T-cell (primary cell): ENCODE data around the gene PPP2R3C. TPM values are rescaled to one million over a fixed set of nuclear protein-coding genes. Genes with fewer than 3 reads are reported as not detected.
"Not testable (repeated sequence)": the region's sequence is repeated elsewhere in the genome, so short reads cannot be mapped to it uniquely, and the experiment has no call there.

Source experiments
- ATAC-seq, 4 experiments: fragments of 200-7000 bp in 3 of 4; fragments of 150-1000 bp in 1 of 4; cut with Tn5 transposase; replicated peaks in 1 of 4; 1 replicate in 3 of 4; 2 replicates in 1 of 4; pipeline ENCODE4 v1.10.0; 2021; ENCODE audit warnings: moderate library complexity in 3 of 4, mild to moderate bottlenecking in 2 of 4, moderate number of reproducible peaks in 1 of 4
- CTCF ChIA-PET, 2 donors: fragments of 300-600 bp; sonication (Branson Sonifier 250); formaldehyde crosslinking; loops; one replicate each; lab custom pipeline; 2022; ENCODE audit warnings: antibody characterized with exemption in 2 of 2; lab: Charles Lee
- POLR2A ChIA-PET, 2 donors: fragments of 300-600 bp; sonication (Branson Sonifier 250); formaldehyde crosslinking; loops; one replicate each; lab custom pipeline; 2022; ENCODE audit warnings: antibody characterized with exemption in 2 of 2; lab: Charles Lee
- DNase-seq, 35 experiments: peaks; one replicate each; pipeline versions ENCODE4 v3.0.0 to v3.0.0-alpha.2; 2013 to 2023
- H3K27ac ChIP-seq: one replicate; pipeline ENCODE4 v1.5.1; 2013; ENCODE audit warnings: low read length
- H3K27me3 ChIP-seq, 2 experiments: replicated peaks in 1 of 2; 1 replicate in 1 of 2; 2 replicates in 1 of 2; pipeline versions ENCODE4 v1.6.1 to v1.7.0; 2013; ENCODE audit warnings: low read length in 1 of 2, mixed read lengths in 1 of 2; ENCODE audit not compliant: control insufficient read depth in 2 of 2, insufficient read depth in 2 of 2; ENCODE audit errors: extremely low read depth in 1 of 2
- H3K36me3 ChIP-seq, 2 donors: 1 replicate in 1 of 2; 2 replicates in 1 of 2; pipeline versions ENCODE4 v1.6.1 to v1.7.0; 2013; ENCODE audit warnings: low read length in 1 of 2; ENCODE audit not compliant: control insufficient read depth in 2 of 2, insufficient read depth in 1 of 2; ENCODE audit errors: extremely low read depth in 1 of 2
- H3K4me1 ChIP-seq, 2 experiments: 1 replicate in 1 of 2; 2 replicates in 1 of 2; pipeline versions ENCODE4 v1.6.1 to v1.7.0; 2013; ENCODE audit warnings: low read length in 2 of 2, mixed read lengths in 1 of 2; ENCODE audit not compliant: insufficient read depth in 2 of 2, control insufficient read depth in 1 of 2; ENCODE audit errors: extremely low read depth in 1 of 2
- H3K4me3 ChIP-seq, 2 donors: 1 replicate in 1 of 2; 2 replicates in 1 of 2; pipeline versions ENCODE4 v1.5.1 to v1.7.0; 2013; ENCODE audit warnings: mild to moderate bottlenecking in 2 of 2, low read length in 1 of 2, moderate library complexity in 1 of 2; ENCODE audit not compliant: control insufficient read depth in 1 of 2; ENCODE audit errors: extremely low read depth in 1 of 2
- H3K9me3 ChIP-seq: 2 replicates; pipeline ENCODE4 v1.7.0; 2013
- H3K27ac Mint-ChIP-seq, 2 donors: one replicate each; pipeline ENCODE4 v1.8.0; 2020 to 2021; ENCODE audit warnings: mild to moderate bottlenecking in 2 of 2, mixed read lengths in 2 of 2
- H3K27me3 Mint-ChIP-seq, 2 donors: one replicate each; pipeline ENCODE4 v1.8.0; 2021 to 2022; ENCODE audit warnings: mixed read lengths in 2 of 2
- H3K36me3 Mint-ChIP-seq: one replicate; pipeline ENCODE4 v1.8.0; 2021; ENCODE audit warnings: mixed read lengths
- H3K4me1 Mint-ChIP-seq, 3 donors: one replicate each; pipeline ENCODE4 v1.8.0; 2020 to 2022; ENCODE audit warnings: mixed read lengths in 3 of 3, mild to moderate bottlenecking in 1 of 3
- H3K4me3 Mint-ChIP-seq, 3 donors: one replicate each; pipeline ENCODE4 v1.8.0; 2020 to 2022; ENCODE audit warnings: mild to moderate bottlenecking in 3 of 3, mixed read lengths in 3 of 3, moderate library complexity in 3 of 3
- H3K9me3 Mint-ChIP-seq, 3 donors: one replicate each; pipeline ENCODE4 v1.8.0; 2020 to 2022; ENCODE audit warnings: mixed read lengths in 3 of 3
- WGBS: methylation state at CpG from one replicate; pipeline ENCODE4 v1.1.5; 2013; ENCODE audit warnings: missing lambda C conversion rate; ENCODE audit not compliant: insufficient coverage; 5-methylcytosine and 5-hydroxymethylcytosine counted together
- total RNA-seq, 35 experiments: library from RNA in 6 of 35; stranded (reverse) in 6 of 35; fragments of 120-200 nt in 1 of 35; gene quantifications; one replicate each; pipeline versions ENCODE4 v1.2.1 to v1.2.4 and lab custom pipeline; 2013 to 2026

Gene PPP2R3C
- total RNA-seq, 5 donors from 2014 or later (not counting 1 experiment from before 2014, with no cell fraction given): 28.1 to 40.5 (median 32.9) TPM

DNA sequence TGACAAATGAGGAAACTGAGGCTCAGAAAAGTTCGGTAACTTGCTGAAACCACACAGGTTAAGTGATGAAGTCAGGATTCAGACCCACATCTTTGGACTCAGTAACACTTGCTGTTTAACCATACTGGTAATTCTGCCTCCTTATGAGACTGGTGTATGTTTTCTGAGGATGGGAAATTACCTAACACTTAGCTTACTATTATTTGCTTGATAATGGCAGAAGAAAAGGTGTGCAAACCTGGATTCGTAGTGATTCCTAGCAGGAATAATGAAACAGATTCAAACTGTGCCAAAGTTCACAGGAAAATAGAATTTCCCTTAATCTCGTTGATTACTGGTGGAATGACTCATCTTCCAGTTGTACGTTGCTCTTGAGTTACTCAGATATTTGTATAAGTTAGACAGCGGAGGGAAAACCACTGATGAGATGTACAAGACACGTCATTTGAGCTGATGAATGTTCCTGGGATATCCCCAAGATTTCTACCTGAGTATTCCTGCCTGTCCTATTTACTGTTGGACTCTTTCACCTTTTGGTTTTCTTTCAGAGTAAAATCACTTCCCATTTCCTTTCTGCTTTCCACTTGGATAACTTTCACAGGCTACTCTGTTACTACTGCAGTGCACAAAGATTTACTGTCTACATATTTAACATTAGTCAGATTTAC lies 38.1 kb upstream of the PPP2R3C start:
- peaks cover 42% of the 10 kb centered on the region for H3K36me3 Mint-ChIP-seq
- CTCF ChIA-PET: interaction anchor here in 1 of 2 donors (0.6 kb wide), 1 partner anchor 262 kb away, joined by 3 read pairs; no protein-coding TSS in a partner anchor
- Histone ChIP-seq H3K4me3 (no peak overlapping the region), H3K27ac (no peak overlapping the region), H3K36me3 (peaks cover 0 to 14% of the 10 kb centered on the region in 2 donors), H3K4me1 (peaks cover 3 to 6% of the 10 kb centered on the region in 2 experiments), H3K27me3 (no peaks in the 10 kb centered on the region), H3K9me3 (no peaks in the 10 kb centered on the region)
- peak in 1 of 35 experiments; percentile 26 for DNase-seq
- no peaks in the 10 kb centered on the region for H3K27me3 Mint-ChIP-seq
- H3K4me3 Mint-ChIP-seq: no peak overlapping the region
- H3K4me1 Mint-ChIP-seq: peaks cover 54 to 59% (median 54%) of the 10 kb centered on the region in 3 donors
- H3K9me3 Mint-ChIP-seq: no peaks in the 10 kb centered on the region
- POLR2A ChIA-PET: interaction anchor here (0.5 to 0.8 kb wide), 2 partner anchors 8 to 10 kb away, joined by 3 to 5 read pairs; no protein-coding TSS in a partner anchor
- peak overlapping the region in 1 of 2 donors; percentile 71 for H3K27ac Mint-ChIP-seq
- WGBS: 100% methylated on average over 1 of the region's 6 CpGs
- ATAC-seq: no peak

- POLR2A ChIA-PET: no interaction called here
- peaks cover 3 to 10% of the 10 kb centered on the region in 2 experiments for H3K4me1 ChIP-seq
- peaks cover 59 to 66% (median 60%) of the 10 kb centered on the region in 3 donors for H3K4me1 Mint-ChIP-seq
- no peak for ATAC-seq
- peaks cover 0 to 14% of the 10 kb centered on the region in 2 donors for H3K36me3 ChIP-seq
- DNase-seq: no peak
- CTCF ChIA-PET: interaction anchor here in 1 of 2 donors (0.6 to 1.4 kb wide), 3 partner anchors 18 to 263 kb away, joined by 3 to 4 read pairs (median 3); no protein-coding TSS in a partner anchor
- no peaks in the 10 kb centered on the region for H3K27me3 ChIP-seq
- peaks cover 41% of the 10 kb centered on the region for H3K36me3 Mint-ChIP-seq
- H3K27ac ChIP-seq: no peak overlapping the region
- H3K9me3 Mint-ChIP-seq: no peaks in the 10 kb centered on the region
- 95% methylated on average over 7 of the region's 8 CpGs for WGBS
- H3K4me3 ChIP-seq: no peak overlapping the region
- H3K27ac Mint-ChIP-seq: peak overlapping the region; percentile 4 to 6
- H3K27me3 Mint-ChIP-seq: no peaks in the 10 kb centered on the region
- H3K9me3 ChIP-seq: no peaks in the 10 kb centered on the region
- no peak overlapping the region for H3K4me3 Mint-ChIP-seq
Observed at GRCh38 chr14:35158951-35159653, 37.3 kb upstream of the PPP2R3C start.

DNA sequence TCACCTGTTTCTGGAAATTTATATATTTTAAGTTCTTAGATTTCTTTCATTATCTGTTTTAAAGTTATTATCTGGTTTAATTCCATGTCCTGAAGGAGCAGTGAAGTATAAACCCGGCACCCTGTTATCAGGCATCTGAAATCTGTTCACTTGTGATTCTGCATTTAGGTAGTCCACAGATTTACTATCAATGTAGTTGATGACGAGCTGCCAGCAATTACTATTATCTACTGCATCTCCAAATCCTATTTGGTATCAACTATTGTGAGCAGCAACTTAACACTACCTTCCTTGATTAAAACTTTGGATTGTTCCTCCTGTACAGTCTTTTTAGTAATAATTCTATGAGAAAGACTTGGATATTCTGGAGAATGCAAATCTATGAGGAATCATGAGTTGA lies 36.7 kb upstream of the PPP2R3C start:
- Histone ChIP-seq H3K27ac (no peak overlapping the region), H3K4me1 (peaks cover 3 to 12% of the 10 kb centered on the region in 2 experiments), H3K36me3 (peaks cover 0 to 14% of the 10 kb centered on the region in 2 donors), H3K27me3 (no peaks in the 10 kb centered on the region), H3K4me3 (no peak overlapping the region), H3K9me3 (no peaks in the 10 kb centered on the region)
- no peaks in the 10 kb centered on the region for H3K27me3 Mint-ChIP-seq
- H3K27ac Mint-ChIP-seq: no peak overlapping the region
- peaks cover 38% of the 10 kb centered on the region for H3K36me3 Mint-ChIP-seq
- POLR2A ChIA-PET: no interaction called here
- WGBS: no CpG with 5 or more reads among the region's 2 CpGs
- ATAC-seq: no peak
- H3K4me3 Mint-ChIP-seq: no peak overlapping the region
- DNase-seq: no peak
- CTCF ChIA-PET: interaction anchor here in 1 of 2 donors (0.6 to 1.4 kb wide), 2 partner anchors 18 to 209 kb away, joined by 3 to 4 read pairs; no protein-coding TSS in a partner anchor
- no peaks in the 10 kb centered on the region for H3K9me3 Mint-ChIP-seq
- H3K4me1 Mint-ChIP-seq: peaks cover 61 to 68% (median 64%) of the 10 kb centered on the region in 3 donors

DNA sequence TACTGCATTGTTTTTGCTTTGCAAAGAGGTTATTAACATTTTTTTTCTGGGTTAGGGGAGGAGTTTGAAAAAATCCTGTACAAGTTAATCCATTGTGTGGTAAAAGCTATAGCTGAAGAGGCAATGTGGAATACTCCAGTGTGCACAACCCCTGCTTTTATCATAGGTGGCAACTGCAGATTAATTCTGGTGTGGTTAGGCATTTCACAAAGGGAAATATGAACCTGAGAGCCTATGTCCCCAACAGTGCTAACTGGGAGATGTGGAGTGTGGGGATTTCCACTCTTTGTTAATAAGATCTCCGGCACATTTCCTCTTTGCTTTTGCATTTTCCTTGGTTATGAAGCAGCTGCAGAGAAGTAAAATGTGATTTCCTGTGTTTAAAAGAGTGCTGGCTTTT lies 34.2 kb upstream of the PPP2R3C start:
- H3K9me3 Mint-ChIP-seq: no peaks in the 10 kb centered on the region
- H3K27ac ChIP-seq: peak overlapping the region; percentile 28
- peaks cover 3 to 12% of the 10 kb centered on the region in 2 experiments for H3K4me1 ChIP-seq
- WGBS: 9% methylated on average over 1 of the region's 1 CpG
- ChIA-PET CTCF (interaction anchor here (0.5 to 1.9 kb wide), 4 partner anchors 13 to 431 kb away, joined by 3 to 7 read pairs (median 4); partner anchors contain the start of gene NFKBIA (in 1 of the 2)), POLR2A (interaction anchor here (0.5 to 0.8 kb wide), 6 partner anchors 113 to 271 kb away, joined by 3 to 5 read pairs (median 4); partner anchors contain the start of gene NFKBIA (in 1 of the 2))
- no peaks in the 10 kb centered on the region for H3K9me3 ChIP-seq
- H3K4me3 ChIP-seq: no peak overlapping the region
- H3K36me3 ChIP-seq: peaks cover 0 to 18% of the 10 kb centered on the region in 2 donors
- ATAC-seq: peak; percentile 31 to 67 (median 38)
- H3K27ac Mint-ChIP-seq: peak overlapping the region; percentile 78 to 90
- H3K27me3 Mint-ChIP-seq: no peaks in the 10 kb centered on the region
- H3K4me1 Mint-ChIP-seq: peaks cover 51 to 55% (median 55%) of the 10 kb centered on the region in 3 donors
- H3K27me3 ChIP-seq: no peaks in the 10 kb centered on the region
- peak in 1 of 35 experiments; percentile 54 for DNase-seq
- peaks cover 42% of the 10 kb centered on the region for H3K36me3 Mint-ChIP-seq
- H3K4me3 Mint-ChIP-seq: peak overlapping the region in 1 of 3 donors; percentile 28

DNA sequence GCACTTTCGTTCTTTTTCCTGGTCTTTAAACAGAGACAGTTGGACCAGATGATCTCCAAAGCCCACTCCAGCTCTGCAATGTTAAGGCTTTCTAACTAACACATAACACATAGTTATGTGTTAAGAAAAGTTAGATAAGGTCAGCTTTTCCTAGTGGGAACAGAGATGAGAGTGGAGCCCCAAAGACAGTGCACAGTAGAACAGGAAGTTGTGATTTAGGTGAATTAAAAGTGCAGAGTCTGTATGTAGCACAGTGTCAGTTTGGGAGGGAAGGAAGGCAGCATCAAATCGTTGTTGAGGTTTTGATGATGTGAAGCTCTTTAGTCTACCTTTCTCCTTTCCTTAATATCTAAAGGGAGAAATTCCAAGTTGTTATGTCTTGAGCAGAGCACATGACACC lies 32.2 kb upstream of the PPP2R3C start:
- POLR2A ChIA-PET: interaction anchor here (0.6 to 1.0 kb wide), 3 partner anchors 8 to 250 kb away, joined by 3 to 7 read pairs (median 4); no protein-coding TSS in a partner anchor
- no CpG with 5 or more reads among the region's 2 CpGs for whole genome bisulfite sequencing
- H3K4me1 Mint-ChIP-seq: peaks cover 43 to 47% (median 44%) of the 10 kb centered on the region in 3 donors

DNA sequence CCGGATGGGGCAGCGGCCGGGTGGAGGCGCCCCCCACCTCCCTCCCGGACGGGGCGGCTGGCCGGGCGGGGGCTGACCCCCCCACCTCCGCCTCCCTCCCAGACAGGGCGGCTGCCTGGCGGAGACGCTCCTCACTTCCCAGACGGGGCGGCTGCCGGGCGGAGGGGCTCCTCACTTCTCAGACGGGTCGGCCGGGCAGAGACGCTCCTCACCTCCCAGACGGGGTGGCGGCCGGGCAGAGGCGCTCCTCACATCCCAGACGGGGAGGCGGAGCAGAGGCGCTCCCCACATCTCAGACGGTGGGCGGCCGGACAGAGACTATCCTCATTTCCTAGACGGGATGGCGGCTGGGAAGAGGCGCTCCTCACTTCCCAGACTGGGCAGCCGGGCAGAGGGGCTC lies 30.7 kb upstream of the PPP2R3C start:
- Mint-ChIP-seq H3K4me1 (peaks cover 39 to 46% (median 40%) of the 10 kb centered on the region in 3 donors), H3K36me3 (peaks cover 21% of the 10 kb centered on the region)
- H3K9me3 ChIP-seq, H3K36me3 ChIP-seq, H3K27me3 ChIP-seq, H3K27ac Mint-ChIP-seq, H3K27ac ChIP-seq, H3K4me3 Mint-ChIP-seq, H3K27me3 Mint-ChIP-seq, CTCF ChIA-PET, POLR2A ChIA-PET, ATAC-seq, H3K9me3 Mint-ChIP-seq, DNase-seq, H3K4me3 ChIP-seq: not testable (repeated sequence)
- 98% methylated on average over 22 of the region's 35 CpGs for WGBS
- H3K4me1 ChIP-seq: peaks cover 0 to 12% of the 10 kb centered on the region in 2 experiments

More for the DNA sequence above, 32.2 kb upstream of the PPP2R3C start:
- Histone ChIP-seq H3K27me3 (no peaks in the 10 kb centered on the region), H3K4me3 (no peak overlapping the region), H3K36me3 (peaks cover 4 to 12% of the 10 kb centered on the region in 2 donors), H3K27ac (no peak overlapping the region), H3K4me1 (peaks cover 0 to 12% of the 10 kb centered on the region in 2 experiments), H3K9me3 (no peaks in the 10 kb centered on the region)
- Mint-ChIP-seq H3K4me3 (no peak overlapping the region), H3K36me3 (peaks cover 24% of the 10 kb centered on the region), H3K9me3 (no peaks in the 10 kb centered on the region), H3K27me3 (no peaks in the 10 kb centered on the region), H3K27ac (peak overlapping the region; percentile 11 to 53)
- no peak for ATAC-seq
- CTCF ChIA-PET: interaction anchor here (0.9 to 1.4 kb wide), 2 partner anchors 13 to 245 kb away, joined by 3 to 4 read pairs; no protein-coding TSS in a partner anchor
- DNase-seq: no peak
